ENCODE results near the gene CELF5. TPM values are rescaled to one million over a fixed set of nuclear protein-coding genes. Genes with fewer than 3 reads are reported as not detected.

The CELF5 gene
- total RNA-seq, 4 donors from 2014 or later = 0.27 to 0.48 TPM; not detected in 2

GRCh38 chr19:3236272-3236671 is 11.8 kb downstream of the CELF5 start:
- no peaks in the 10 kb centered on the region for H3K9me3 ChIP-seq
- intact Hi-C loops (cut with DNase I; ENCODE audit: low total_unique reads) = no loop called here
- DNase-seq = no peak
- H3K4me1 ChIP-seq = no peaks in the 10 kb centered on the region
- no peak overlapping the region for H3K27ac ChIP-seq
- TF ChIP-seq EP300 (IDR thresholded peaks at IDR 0.05; ENCODE audit: low read depth) (no peak), POLR2AphosphoS5 (IDR thresholded peaks at IDR 0.05) (no peak), POLR2A (IDR thresholded peaks at IDR 0.05) (no peak)
- TF ChIP-seq, protein P1, sequence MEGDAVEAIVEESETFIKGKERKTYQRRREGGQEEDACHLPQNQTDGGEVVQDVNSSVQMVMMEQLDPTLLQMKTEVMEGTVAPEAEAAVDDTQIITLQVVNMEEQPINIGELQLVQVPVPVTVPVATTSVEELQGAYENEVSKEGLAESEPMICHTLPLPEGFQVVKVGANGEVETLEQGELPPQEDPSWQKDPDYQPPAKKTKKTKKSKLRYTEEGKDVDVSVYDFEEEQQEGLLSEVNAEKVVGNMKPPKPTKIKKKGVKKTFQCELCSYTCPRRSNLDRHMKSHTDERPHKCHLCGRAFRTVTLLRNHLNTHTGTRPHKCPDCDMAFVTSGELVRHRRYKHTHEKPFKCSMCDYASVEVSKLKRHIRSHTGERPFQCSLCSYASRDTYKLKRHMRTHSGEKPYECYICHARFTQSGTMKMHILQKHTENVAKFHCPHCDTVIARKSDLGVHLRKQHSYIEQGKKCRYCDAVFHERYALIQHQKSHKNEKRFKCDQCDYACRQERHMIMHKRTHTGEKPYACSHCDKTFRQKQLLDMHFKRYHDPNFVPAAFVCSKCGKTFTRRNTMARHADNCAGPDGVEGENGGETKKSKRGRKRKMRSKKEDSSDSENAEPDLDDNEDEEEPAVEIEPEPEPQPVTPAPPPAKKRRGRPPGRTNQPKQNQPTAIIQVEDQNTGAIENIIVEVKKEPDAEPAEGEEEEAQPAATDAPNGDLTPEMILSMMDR (IDR thresholded peaks at IDR 0.05) = no peak
- H3K36me3 ChIP-seq = no peaks in the 10 kb centered on the region
- H3K4me3 ChIP-seq = no peak overlapping the region
- in situ Hi-C loops (cut with MboI; ENCODE audit: low pct_ligation_motif_present in 1 of 4, low pct_unique_long_range_greater_than_20kb in 1 of 4, low sequenced_read_pairs in 3 of 4) = no loop called here
- H3K27me3 ChIP-seq = no peaks in the 10 kb centered on the region
- WGBS, 2 donors (ENCODE audit: low coverage in 1 of 2) = 58 to 80% methylated on average over 3 to 4 of the region's 4 CpGs

GRCh38 chr19:3238066-3238561 is 13.7 kb downstream of the CELF5 start:
- H3K4me1 ChIP-seq = no peaks in the 10 kb centered on the region
- no peak for TF ChIP-seq POLR2AphosphoS5 (IDR thresholded peaks at IDR 0.05)
- TF ChIP-seq EP300 (IDR thresholded peaks at IDR 0.05; ENCODE audit: low read depth) = no peak
- TF ChIP-seq, protein P1 (IDR thresholded peaks at IDR 0.05) = no peak
- no peak for TF ChIP-seq POLR2A (IDR thresholded peaks at IDR 0.05)
- 74 to 83% methylated on average over 3 to 7 of the region's 7 CpGs for WGBS, 2 donors (ENCODE audit: low coverage in 1 of 2)
- H3K27ac ChIP-seq = no peak overlapping the region
- intact Hi-C loops (cut with DNase I; ENCODE audit: low total_unique reads) = no loop called here
- peaks cover 9% of the 10 kb centered on the region for H3K27me3 ChIP-seq
- in situ Hi-C loops (cut with MboI; ENCODE audit: low pct_ligation_motif_present in 1 of 4, low pct_unique_long_range_greater_than_20kb in 1 of 4, low sequenced_read_pairs in 3 of 4) = no loop called here
- no peaks in the 10 kb centered on the region for H3K9me3 ChIP-seq
- no peaks in the 10 kb centered on the region for H3K36me3 ChIP-seq
- DNase-seq = no peak
- H3K4me3 ChIP-seq = no peak overlapping the region

- TF ChIP-seq, protein P1 (IDR thresholded peaks at IDR 0.05) = no peak
- no peak for TF ChIP-seq EP300 (IDR thresholded peaks at IDR 0.05; ENCODE audit: low read depth)
- 72 to 74% methylated on average over 5 of the region's 5 CpGs for WGBS, 2 donors (ENCODE audit: low coverage in 1 of 2)
- in situ Hi-C loops (cut with MboI; ENCODE audit: low pct_ligation_motif_present in 1 of 4, low pct_unique_long_range_greater_than_20kb in 1 of 4, low sequenced_read_pairs in 3 of 4) = no loop called here
- Histone ChIP-seq H3K4me3 (no peak overlapping the region), H3K4me1 (no peaks in the 10 kb centered on the region), H3K27ac (no peak overlapping the region), H3K9me3 (no peaks in the 10 kb centered on the region), H3K36me3 (no peaks in the 10 kb centered on the region), H3K27me3 (peaks cover 9% of the 10 kb centered on the region)
- intact Hi-C loops (cut with DNase I; ENCODE audit: low total_unique reads) = no loop called here
- DNase-seq = no peak
Measured at GRCh38 chr19:3239367-3239766, 14.9 kb downstream of the CELF5 start.

- WGBS, 2 donors (ENCODE audit: low coverage in 1 of 2) = 37 to 49% methylated on average over 15 to 23 of the region's 23 CpGs
- H3K9me3 ChIP-seq = no peaks in the 10 kb centered on the region
- H3K36me3 ChIP-seq = no peaks in the 10 kb centered on the region
- in situ Hi-C loops (cut with MboI; ENCODE audit: low pct_ligation_motif_present in 1 of 4, low pct_unique_long_range_greater_than_20kb in 1 of 4, low sequenced_read_pairs in 3 of 4) = no loop called here
- intact Hi-C loops (cut with DNase I; ENCODE audit: low total_unique reads) = no loop called here
- H3K4me3 ChIP-seq = no peak overlapping the region
- H3K4me1 ChIP-seq = no peaks in the 10 kb centered on the region
- H3K27ac ChIP-seq = no peak overlapping the region
- peak; percentile 27 for DNase-seq
- peaks cover 10% of the 10 kb centered on the region for H3K27me3 ChIP-seq
- no peak for TF ChIP-seq POLR2A (IDR thresholded peaks at IDR 0.05)
- no peak for TF ChIP-seq POLR2AphosphoS5 (IDR thresholded peaks at IDR 0.05)
- TF ChIP-seq EP300 (IDR thresholded peaks at IDR 0.05; ENCODE audit: low read depth) = no peak
- TF ChIP-seq, protein P1 (IDR thresholded peaks at IDR 0.05) = no peak
Measured at GRCh38 chr19:3243819-3244700, 19.6 kb downstream of the CELF5 start.

Data from transverse colon (tissue), 4 donors.